Neural cell (in vitro differentiated cells): Measurements from ENCODE around the gene WBP1.

ENCODE experiments used
- EP300 ChIP-seq: fragments of 450-650 bp; conservative IDR thresholded peaks from 2 replicates; pipeline ENCODE4 v1.6.1; 2014; ENCODE audit warnings: antibody characterized with exemption, mild to moderate bottlenecking, moderate library complexity; ENCODE audit not compliant: poor library complexity, severe bottlenecking
- EZH2 ChIP-seq: fragments of 200-600, 300-800 bp; shearing (Covaris generic), sonication (generic); IDR thresholded peaks from 2 replicates; pipeline ENCODE4 v1.6.1; 2014; ENCODE audit warnings: antibody characterized with exemption, low read length, borderline replicate concordance, mild to moderate bottlenecking; ENCODE audit not compliant: insufficient read depth, poor library complexity, severe bottlenecking
- MXI1 ChIP-seq: fragments of 450-650 bp; conservative IDR thresholded peaks from 2 replicates; pipeline ENCODE4 v1.6.1; 2014; ENCODE audit warnings: antibody characterized with exemption, mild to moderate bottlenecking; ENCODE audit not compliant: poor library complexity, severe bottlenecking
- POLR2AphosphoS5 ChIP-seq: IDR thresholded peaks from 2 replicates; pipeline ENCODE4 v1.6.1; 2012
- RAD21 ChIP-seq: fragments of 450-650 bp; conservative IDR thresholded peaks from 2 replicates; pipeline ENCODE4 v1.6.1; 2014; ENCODE audit warnings: antibody characterized with exemption, mild to moderate bottlenecking, moderate library complexity
- TAF1 ChIP-seq: IDR thresholded peaks from 2 replicates; pipeline ENCODE4 v1.6.1; 2012; ENCODE audit warnings: low read depth
- TF ChIP-seq, protein P1 (sequence below): fragments of 450-650 bp; IDR thresholded peaks from 2 replicates; pipeline ENCODE4 v1.5.1; 2014; ENCODE audit warnings: antibody characterized with exemption, mild to moderate bottlenecking, moderate library complexity; ENCODE audit not compliant: poor library complexity, severe bottlenecking
- TF ChIP-seq, protein P2 (sequence below): IDR thresholded peaks from 2 replicates; pipeline ENCODE4 v1.6.1; 2012; ENCODE audit warnings: borderline replicate concordance

DNA sequence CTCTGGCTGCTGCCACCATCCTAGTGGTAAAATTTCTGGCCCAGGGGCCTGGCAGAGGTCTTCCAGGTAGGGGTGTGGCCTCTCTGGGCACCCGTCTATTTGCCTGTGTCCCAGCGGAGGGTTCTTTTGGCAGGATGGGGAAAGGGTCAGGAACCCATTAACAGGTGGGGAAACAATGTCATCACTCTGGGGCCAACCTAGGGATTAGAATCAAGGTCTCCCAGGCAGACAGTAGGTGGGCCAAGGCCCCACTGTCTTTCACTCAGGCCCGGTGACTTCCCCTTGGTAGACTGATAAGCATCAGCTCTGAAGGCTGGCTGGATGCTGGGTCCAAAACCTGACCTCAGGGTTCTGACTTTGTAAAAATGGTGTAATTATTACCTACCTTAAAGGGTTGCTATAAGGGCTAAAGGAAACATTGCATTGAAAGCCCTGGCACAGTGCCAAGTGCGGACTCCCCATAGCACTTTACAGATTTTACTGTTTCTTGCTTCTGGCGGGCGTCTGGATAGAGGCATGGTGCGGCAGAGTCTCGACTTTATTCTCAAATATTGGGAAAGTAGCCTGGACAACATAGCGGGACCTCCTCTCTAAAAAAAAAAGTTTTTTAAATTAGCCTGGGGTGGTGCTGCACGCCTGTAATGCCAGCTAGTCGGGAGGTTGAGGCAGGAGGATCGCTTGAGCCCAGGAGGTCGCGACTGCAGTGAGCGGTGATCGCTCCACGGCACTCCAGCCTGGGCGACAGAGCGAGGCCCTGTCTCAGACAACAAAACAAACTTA, 38.9 kb downstream of the WBP1 start:
- TF ChIP-seq, protein P1, sequence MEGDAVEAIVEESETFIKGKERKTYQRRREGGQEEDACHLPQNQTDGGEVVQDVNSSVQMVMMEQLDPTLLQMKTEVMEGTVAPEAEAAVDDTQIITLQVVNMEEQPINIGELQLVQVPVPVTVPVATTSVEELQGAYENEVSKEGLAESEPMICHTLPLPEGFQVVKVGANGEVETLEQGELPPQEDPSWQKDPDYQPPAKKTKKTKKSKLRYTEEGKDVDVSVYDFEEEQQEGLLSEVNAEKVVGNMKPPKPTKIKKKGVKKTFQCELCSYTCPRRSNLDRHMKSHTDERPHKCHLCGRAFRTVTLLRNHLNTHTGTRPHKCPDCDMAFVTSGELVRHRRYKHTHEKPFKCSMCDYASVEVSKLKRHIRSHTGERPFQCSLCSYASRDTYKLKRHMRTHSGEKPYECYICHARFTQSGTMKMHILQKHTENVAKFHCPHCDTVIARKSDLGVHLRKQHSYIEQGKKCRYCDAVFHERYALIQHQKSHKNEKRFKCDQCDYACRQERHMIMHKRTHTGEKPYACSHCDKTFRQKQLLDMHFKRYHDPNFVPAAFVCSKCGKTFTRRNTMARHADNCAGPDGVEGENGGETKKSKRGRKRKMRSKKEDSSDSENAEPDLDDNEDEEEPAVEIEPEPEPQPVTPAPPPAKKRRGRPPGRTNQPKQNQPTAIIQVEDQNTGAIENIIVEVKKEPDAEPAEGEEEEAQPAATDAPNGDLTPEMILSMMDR = no peak
- TF ChIP-seq, protein P2, sequence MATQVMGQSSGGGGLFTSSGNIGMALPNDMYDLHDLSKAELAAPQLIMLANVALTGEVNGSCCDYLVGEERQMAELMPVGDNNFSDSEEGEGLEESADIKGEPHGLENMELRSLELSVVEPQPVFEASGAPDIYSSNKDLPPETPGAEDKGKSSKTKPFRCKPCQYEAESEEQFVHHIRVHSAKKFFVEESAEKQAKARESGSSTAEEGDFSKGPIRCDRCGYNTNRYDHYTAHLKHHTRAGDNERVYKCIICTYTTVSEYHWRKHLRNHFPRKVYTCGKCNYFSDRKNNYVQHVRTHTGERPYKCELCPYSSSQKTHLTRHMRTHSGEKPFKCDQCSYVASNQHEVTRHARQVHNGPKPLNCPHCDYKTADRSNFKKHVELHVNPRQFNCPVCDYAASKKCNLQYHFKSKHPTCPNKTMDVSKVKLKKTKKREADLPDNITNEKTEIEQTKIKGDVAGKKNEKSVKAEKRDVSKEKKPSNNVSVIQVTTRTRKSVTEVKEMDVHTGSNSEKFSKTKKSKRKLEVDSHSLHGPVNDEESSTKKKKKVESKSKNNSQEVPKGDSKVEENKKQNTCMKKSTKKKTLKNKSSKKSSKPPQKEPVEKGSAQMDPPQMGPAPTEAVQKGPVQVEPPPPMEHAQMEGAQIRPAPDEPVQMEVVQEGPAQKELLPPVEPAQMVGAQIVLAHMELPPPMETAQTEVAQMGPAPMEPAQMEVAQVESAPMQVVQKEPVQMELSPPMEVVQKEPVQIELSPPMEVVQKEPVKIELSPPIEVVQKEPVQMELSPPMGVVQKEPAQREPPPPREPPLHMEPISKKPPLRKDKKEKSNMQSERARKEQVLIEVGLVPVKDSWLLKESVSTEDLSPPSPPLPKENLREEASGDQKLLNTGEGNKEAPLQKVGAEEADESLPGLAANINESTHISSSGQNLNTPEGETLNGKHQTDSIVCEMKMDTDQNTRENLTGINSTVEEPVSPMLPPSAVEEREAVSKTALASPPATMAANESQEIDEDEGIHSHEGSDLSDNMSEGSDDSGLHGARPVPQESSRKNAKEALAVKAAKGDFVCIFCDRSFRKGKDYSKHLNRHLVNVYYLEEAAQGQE = no peak
- TF ChIP-seq RAD21 = no peak
- no peak for TF ChIP-seq TAF1
- no peak for TF ChIP-seq POLR2AphosphoS5
- TF ChIP-seq EP300 = no peak
- TF ChIP-seq EZH2 = no peak
- TF ChIP-seq MXI1 = no peak
